H1 (cell line): ENCODE measurements around the gene LTO1. TPM values are rescaled to one million over a fixed set of nuclear protein-coding genes. Genes with fewer than 3 reads are reported as not detected.

Experiments used
- CTCF ChIA-PET: fragments of 300-600 bp; sonication (Branson Sonifier 250); formaldehyde crosslinking; loops from one replicate; lab custom pipeline; 2021; ENCODE audit not compliant: partially characterized antibody; lab: Charles Lee
- POLR2A ChIA-PET: fragments of 300-600 bp; sonication (Branson Sonifier 250); formaldehyde crosslinking; loops from one replicate; lab custom pipeline; 2021; ENCODE audit warnings: inconsistent platforms; ENCODE audit not compliant: partially characterized antibody; lab: Charles Lee
- DNase-seq, 2 experiments: peaks; one replicate each; pipeline versions ENCODE4 v3.0.0 to v3.0.0-alpha.2; 2010 to 2022; ENCODE audit warnings: low spot score in 2 of 2, low read depth in 1 of 2, mixed read lengths in 1 of 2
- FAIRE-seq: peaks from 2 replicates; lab custom pipeline; 2011; peaks lifted over from hg19 to GRCh38; lab: Jason Lieb, UNC
- H2AFZ ChIP-seq: 2 replicates; pipeline ENCODE4 v1.8.1; 2012; ENCODE audit warnings: low read length, inconsistent platforms
- H2AK5ac ChIP-seq: 2 replicates; pipeline ENCODE4 v1.6.1; 2013; ENCODE audit warnings: low read depth, low read length
- H2BK120ac ChIP-seq: replicated peaks from 2 replicates; pipeline ENCODE3; 2013; ENCODE audit warnings: low read depth, low read length, inconsistent platforms
- H2BK12ac ChIP-seq: 2 replicates; pipeline ENCODE4 v1.6.1; 2013; ENCODE audit warnings: low read depth, low read length
- H2BK15ac ChIP-seq: 2 replicates; pipeline ENCODE4 v1.6.1; 2013; ENCODE audit warnings: low read length
- H2BK20ac ChIP-seq: 2 replicates; pipeline ENCODE4 v1.6.1; 2013; ENCODE audit warnings: low read length
- H2BK5ac ChIP-seq: 2 replicates; pipeline ENCODE4 v1.6.1; 2013; ENCODE audit warnings: low read depth, low read length
- H3K14ac ChIP-seq: 2 replicates; pipeline ENCODE4 v1.6.1; 2013; ENCODE audit warnings: inconsistent platforms; ENCODE audit not compliant: insufficient read length
- H3K18ac ChIP-seq: 2 replicates; pipeline ENCODE4 v1.6.1; 2013; ENCODE audit warnings: low read length; ENCODE audit errors: extremely low read depth
- H3K23ac ChIP-seq: 2 replicates; pipeline ENCODE4 v1.6.1; 2013; ENCODE audit warnings: inconsistent platforms; ENCODE audit not compliant: insufficient read length
- H3K23me2 ChIP-seq: 2 replicates; pipeline ENCODE4 v1.6.1; 2013; ENCODE audit warnings: low read depth, low read length
- H3K27ac ChIP-seq: 2 replicates; pipeline ENCODE4 v1.6.1; 2011; ENCODE audit warnings: low read depth, low read length, inconsistent platforms
- H3K27me3 ChIP-seq, 4 experiments: replicated peaks in 1 of 4; 1 replicate in 1 of 4; 2 replicates in 3 of 4; pipeline versions ENCODE4 v1.6.1 to v1.8.1; 2011 to 2013; ENCODE audit warnings: low read length in 3 of 4, mild to moderate bottlenecking in 3 of 4, inconsistent platforms in 2 of 4, mixed read lengths in 2 of 4, moderate library complexity in 1 of 4; ENCODE audit not compliant: control insufficient read depth in 3 of 4, insufficient read depth in 3 of 4; ENCODE audit errors: extremely low read depth in 1 of 4
- H3K36me3 ChIP-seq, 4 experiments: 2 replicates each; pipeline versions ENCODE4 v1.6.1 to v1.8.1; 2011 to 2013; ENCODE audit warnings: mild to moderate bottlenecking in 4 of 4, low read length in 3 of 4, moderate library complexity in 2 of 4, control low read depth in 1 of 4, inconsistent platforms in 1 of 4; ENCODE audit not compliant: insufficient read depth in 4 of 4, control insufficient read depth in 2 of 4
- H3K4ac ChIP-seq: replicated peaks from 2 replicates; pipeline ENCODE3; 2013; ENCODE audit warnings: low read length, low read depth, mixed read lengths, inconsistent platforms; ENCODE audit not compliant: insufficient read length
- H3K4me1 ChIP-seq, 4 experiments: replicated peaks in 1 of 4; 1 replicate in 1 of 4; 2 replicates in 3 of 4; pipeline versions ENCODE4 v1.6.1 to v1.8.1; 2011 to 2013; ENCODE audit warnings: low read length in 3 of 4, inconsistent platforms in 2 of 4, mixed read lengths in 1 of 4; ENCODE audit not compliant: insufficient read depth in 4 of 4, control insufficient read depth in 3 of 4
- H3K4me2 ChIP-seq, 2 experiments: 2 replicates each; pipeline versions ENCODE4 v1.6.1 to v1.8.1; 2011 to 2013; ENCODE audit warnings: low read depth in 2 of 2, low read length in 2 of 2, control low read depth in 1 of 2, inconsistent platforms in 1 of 2, mild to moderate bottlenecking in 1 of 2; ENCODE audit not compliant: insufficient read depth in 1 of 2
- H3K4me3 ChIP-seq, 4 experiments: fragments of 200-600, 300-600 bp in 1 of 4; sonication (generic), shearing (Covaris generic), sonication (Bioruptor Twin) in 1 of 4; 2 replicates each; pipeline versions ENCODE4 v1.5.1 to v1.8.1; 2011 to 2016; ENCODE audit warnings: low read length in 4 of 4, low read depth in 3 of 4, control low read depth in 2 of 4, inconsistent platforms in 2 of 4, mild to moderate bottlenecking in 2 of 4, mixed read lengths in 1 of 4, moderate library complexity in 1 of 4; ENCODE audit not compliant: insufficient read depth in 2 of 4; ENCODE audit errors: extremely low read depth in 1 of 4
- H3K56ac ChIP-seq: replicated peaks from 2 replicates; pipeline ENCODE3; 2013; ENCODE audit warnings: low read depth, mild to moderate bottlenecking, mixed read lengths, low read length, inconsistent platforms; ENCODE audit not compliant: insufficient read length
- H3K79me1 ChIP-seq: 2 replicates; pipeline ENCODE4 v1.6.1; 2013; ENCODE audit warnings: low read depth, low read length, control low read depth
- H3K79me2 ChIP-seq, 2 experiments: 2 replicates each; pipeline versions ENCODE4 v1.6.1 to v1.8.1; 2012 to 2013; ENCODE audit warnings: low read length in 2 of 2, mild to moderate bottlenecking in 2 of 2, inconsistent platforms in 1 of 2; ENCODE audit not compliant: insufficient read depth in 2 of 2, control insufficient read depth in 1 of 2
- H3K9ac ChIP-seq, 4 experiments: replicated peaks in 1 of 4; 1 replicate in 1 of 4; 2 replicates in 3 of 4; pipeline versions ENCODE4 v1.6.1 to v1.8.1; 2011 to 2013; ENCODE audit warnings: low read depth in 3 of 4, low read length in 3 of 4, control low read depth in 2 of 4, mild to moderate bottlenecking in 2 of 4, moderate library complexity in 2 of 4, inconsistent platforms in 1 of 4; ENCODE audit errors: extremely low read depth in 1 of 4
- H3K9me3 ChIP-seq, 2 experiments: 2 replicates each; pipeline versions ENCODE4 v1.6.1 to v1.8.1; 2012 to 2013; ENCODE audit warnings: mild to moderate bottlenecking in 2 of 2, moderate library complexity in 2 of 2, control low read depth in 1 of 2, inconsistent platforms in 1 of 2, low read depth in 1 of 2, low read length in 1 of 2, mixed read lengths in 1 of 2; ENCODE audit not compliant: insufficient read depth in 2 of 2
- H4K20me1 ChIP-seq, 2 experiments: replicated peaks in 1 of 2; 2 replicates each; pipeline versions ENCODE3 to v1.8.1; 2011 to 2013; ENCODE audit warnings: inconsistent platforms in 2 of 2, low read length in 2 of 2, mild to moderate bottlenecking in 1 of 2; ENCODE audit not compliant: insufficient read depth in 2 of 2, control insufficient read depth in 1 of 2
- H4K5ac ChIP-seq: 2 replicates; pipeline ENCODE4 v1.6.1; 2013; ENCODE audit warnings: low read length, low read depth, mixed read lengths, inconsistent platforms; ENCODE audit not compliant: insufficient read length
- H4K8ac ChIP-seq: 2 replicates; pipeline ENCODE4 v1.8.0; 2013; ENCODE audit warnings: mild to moderate bottlenecking, moderate library complexity, low read length, inconsistent platforms; ENCODE audit not compliant: insufficient read depth; ENCODE audit errors: extremely low read depth
- H4K91ac ChIP-seq: replicated peaks from 2 replicates; pipeline ENCODE3; 2013; ENCODE audit warnings: low read length, mixed read lengths, inconsistent platforms; ENCODE audit not compliant: insufficient read length
- CEBPB ChIP-seq: IDR thresholded peaks from 2 replicates; pipeline ENCODE4 v1.6.1; 2012; ENCODE audit warnings: low read depth, low read length
- CHD1 ChIP-seq: IDR thresholded peaks from 2 replicates; pipeline ENCODE4 v1.6.1; 2012; ENCODE audit warnings: low read depth, low read length, improper control_type of control experiment
- CHD2 ChIP-seq: IDR thresholded peaks from 2 replicates; pipeline ENCODE4 v1.6.1; 2012; ENCODE audit warnings: low read length, improper control_type of control experiment
- CREB1 ChIP-seq: IDR thresholded peaks from 2 replicates; pipeline ENCODE4 v1.6.1; 2012; ENCODE audit warnings: inconsistent platforms
- EGR1 ChIP-seq: IDR thresholded peaks from 2 replicates; pipeline ENCODE4 v1.6.1; 2011; ENCODE audit warnings: low read depth, low read length, borderline replicate concordance
- HDAC6 ChIP-seq: IDR thresholded peaks from one replicate; pipeline ENCODE4 v1.7.1; 2012; ENCODE audit warnings: low read depth, mild to moderate bottlenecking, inconsistent platforms, low read length, moderate library complexity
- JUN ChIP-seq: IDR thresholded peaks from 2 replicates; pipeline ENCODE4 v1.6.1; 2011; ENCODE audit warnings: low read depth, mild to moderate bottlenecking, improper control_type of control experiment, low read length
- KDM4A ChIP-seq: IDR thresholded peaks from one replicate; pipeline ENCODE4 v1.7.1; 2012; ENCODE audit warnings: low read depth, mild to moderate bottlenecking, moderate library complexity, low read length, inconsistent platforms; ENCODE audit not compliant: severe bottlenecking
- POLR2A ChIP-seq, 2 experiments: IDR thresholded peaks; 1 replicate in 1 of 2; 2 replicates in 1 of 2; pipeline ENCODE4 v1.6.1; 2011; ENCODE audit warnings: low read depth in 2 of 2, low read length in 2 of 2, mild to moderate bottlenecking in 2 of 2; ENCODE audit errors: control extremely low read depth in 1 of 2
- SP1 ChIP-seq: IDR thresholded peaks from 2 replicates; pipeline ENCODE4 v1.6.1; 2011; ENCODE audit warnings: low read depth, low read length
- SRF ChIP-seq: IDR thresholded peaks from 2 replicates; pipeline ENCODE4 v1.6.1; 2011; ENCODE audit warnings: mild to moderate bottlenecking, low read depth, low read length, moderate library complexity
- WGBS, 2 experiments: shearing (Covaris generic) in 1 of 2; methylation state at CpG; one replicate each; pipeline versions ENCODE4 v1.1.6 to v1.1.7; 2013 to 2015; ENCODE audit warnings: low lambda C conversion rate in 2 of 2, mixed read lengths in 2 of 2, inconsistent platforms in 1 of 2, low coverage in 1 of 2, missing lambda C conversion rate in 1 of 2; ENCODE audit not compliant: insufficient replicate concordance in 2 of 2, insufficient coverage in 1 of 2, insufficient read length in 1 of 2; ENCODE audit errors: extremely low coverage in 1 of 2, missing lambda C conversion rate in 1 of 2; 5-methylcytosine and 5-hydroxymethylcytosine counted together
- polyA plus RNA-seq, 7 experiments: library from polyadenylated mRNA; depleted of rRNA in 3 of 7; stranded (reverse) in 5 of 7; unstranded in 2 of 7; fragments of >200 nt in 5 of 7; fragments of 200-250 nt in 2 of 7; gene quantifications; 1 replicate in 5 of 7; 2 replicates in 1 of 7; 4 replicates in 1 of 7; pipeline versions ENCODE4 v1.2.1 to v1.2.3, GENCODE V29; 2011 to 2013; ENCODE audit warnings: missing spikeins in 2 of 7, mixed read lengths in 2 of 7
- total RNA-seq: library from RNA; stranded (reverse); fragmentation: NEBNext Ultra II Directional; extraction: Animal tissue kit (Norgen Biotek cat#: 25700); gene quantifications from 2 replicates; pipeline ENCODE4 v1.2.1, GENCODE V29; 2021
- TF ChIP-seq, protein P1 (sequence below): IDR thresholded peaks from 2 replicates; pipeline ENCODE4 v1.6.1; 2012; ENCODE audit warnings: low read length, inconsistent platforms

The LTO1 gene
- total and polyA plus RNA-seq, 2 of the 8 experiments (the other 6 are each of a cell fraction or from before 2014, with no cell fraction given) = 15.4 to 21.3 TPM

GRCh38 chr11:69644962-69645675 is 30.0 kb downstream of the LTO1 start:
- Histone ChIP-seq H3K4me2 (no peak overlapping the region), H3K27me3 (0 out of 7 replicates have a peak, but pooled peaks cover 0 to 3% (median under 1%) of the 10 kb centered on the region in 4 experiments), H3K56ac (no peak overlapping the region), H3K36me3 (peaks cover 27 to 61% (median 45%) of the 10 kb centered on the region in 4 experiments; a peak in 7 of 8 replicates), H2BK120ac (no peak overlapping the region), H4K91ac (no peak overlapping the region), H2BK12ac (no peak overlapping the region), H3K23me2 (peaks cover 11% of the 10 kb centered on the region; the same call in 1 of the 2 replicates), H3K79me2 (peaks cover 0 to 34% of the 10 kb centered on the region in 2 experiments; a peak in 2 of 4 replicates), H3K79me1 (peaks cover 6% of the 10 kb centered on the region), H3K9me3 (no peaks in the 10 kb centered on the region), H3K18ac (no peak overlapping the region; the same call in 1 of the 2 replicates), H4K8ac (peak overlapping the region; percentile 14; the same call in 1 of the 2 replicates), H4K5ac (no peak overlapping the region), H2AFZ (no peak overlapping the region), H4K20me1 (peaks cover 20 to 31% of the 10 kb centered on the region in 2 experiments), H2BK15ac (no peak overlapping the region), H2BK5ac (0 out of 2 replicates have a peak overlapping the region, but pooled peaks have one; percentile 35), H3K4me3 (no peak overlapping the region), H2BK20ac (no peak overlapping the region), H3K4ac (no peak overlapping the region), H2AK5ac (0 out of 2 replicates have a peak overlapping the region, but pooled peaks have one; percentile 6), H3K23ac (no peak overlapping the region), H3K14ac (no peak overlapping the region), H3K4me1 (peaks cover 0 to 9% (median 5%) of the 10 kb centered on the region in 4 experiments; a peak in 5 of 7 replicates), H3K9ac (no peak overlapping the region), H3K27ac (no peak overlapping the region)
- CTCF ChIA-PET = interaction anchor here (0.6 to 5.5 kb wide), 25 partner anchors 11 to 552 kb away, joined by 3 to 36 read pairs (median 4); partner anchors contain the start of gene MYEOV
- DNase-seq (no peak), FAIRE-seq (no peak)
- 93% methylated on average over 12 of the region's 20 CpGs; no CpG with 5 or more reads in 1 of the 2 experiments for WGBS, 2 experiments
- POLR2A ChIA-PET = interaction anchor here (0.7 to 13.2 kb wide), 12 partner anchors 13 to 703 kb away, joined by 3 to 197 read pairs (median 4); partner anchors contain the start of genes LTO1 and MYEOV
- TF ChIP-seq CHD1 = no peak
- TF ChIP-seq, protein P1, sequence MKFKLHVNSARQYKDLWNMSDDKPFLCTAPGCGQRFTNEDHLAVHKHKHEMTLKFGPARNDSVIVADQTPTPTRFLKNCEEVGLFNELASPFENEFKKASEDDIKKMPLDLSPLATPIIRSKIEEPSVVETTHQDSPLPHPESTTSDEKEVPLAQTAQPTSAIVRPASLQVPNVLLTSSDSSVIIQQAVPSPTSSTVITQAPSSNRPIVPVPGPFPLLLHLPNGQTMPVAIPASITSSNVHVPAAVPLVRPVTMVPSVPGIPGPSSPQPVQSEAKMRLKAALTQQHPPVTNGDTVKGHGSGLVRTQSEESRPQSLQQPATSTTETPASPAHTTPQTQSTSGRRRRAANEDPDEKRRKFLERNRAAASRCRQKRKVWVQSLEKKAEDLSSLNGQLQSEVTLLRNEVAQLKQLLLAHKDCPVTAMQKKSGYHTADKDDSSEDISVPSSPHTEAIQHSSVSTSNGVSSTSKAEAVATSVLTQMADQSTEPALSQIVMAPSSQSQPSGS = no peak
- TF ChIP-seq HDAC6 = no peak
- TF ChIP-seq KDM4A = no peak
- TF ChIP-seq CREB1 = no peak
- no peak for TF ChIP-seq SP1
- no peak for TF ChIP-seq SRF
- no peak for TF ChIP-seq CEBPB
- TF ChIP-seq POLR2A (IDR thresholded peaks at IDR 0.05; ENCODE audit: control extremely low read depth in 1 of 2, low read depth in 2 of 2, low read length in 2 of 2) = no peak; a peak in 1 of 3 replicates
- no peak for TF ChIP-seq JUN
- no peak for TF ChIP-seq CHD2
- TF ChIP-seq EGR1 = no peak
